Stimulated activated CD4-positive, alpha-beta T cell treated with anti-CD3 and anti-CD28 coated beads, Interleukin-15, amount 100 ng/mL, for 1 hour (primary cell): ENCODE data around the gene MAPKBP1.

Experiments
- DNase-seq, 2 donors: peaks; one replicate each; pipeline ENCODE4 v3.0.0-alpha.2; 2020; ENCODE audit warnings: low read depth in 1 of 2, low spot score in 1 of 2

MAPKBP1 gene

DNA sequence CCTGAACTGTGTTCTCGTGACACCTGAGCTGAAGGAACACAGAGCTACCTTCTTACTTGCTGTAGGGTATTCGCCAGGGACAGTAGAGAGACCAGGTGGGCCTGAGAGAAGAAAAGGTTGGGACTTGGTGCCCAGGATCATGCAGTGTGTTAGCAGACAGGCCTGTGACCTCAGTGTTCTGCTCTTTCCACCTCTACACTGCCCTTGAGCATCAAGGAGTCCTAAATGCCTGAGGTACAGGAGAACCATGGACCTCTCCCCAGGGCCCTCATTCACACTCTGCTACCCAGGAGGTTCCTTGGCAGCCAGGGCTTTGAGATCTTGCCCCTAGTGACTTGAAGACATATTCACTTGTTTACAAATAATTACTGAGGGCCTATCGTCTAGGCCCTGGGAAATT lies 31.4 kb downstream of the MAPKBP1 start:
- no peak for DNase-seq

GRCh38 chr15:41806291-41807181 lies 32.3 kb downstream of the MAPKBP1 start:
- DNase-seq = no peak

- DNase-seq = no peak
Measured at GRCh38 chr15:41809121-41809520, 34.8 kb downstream of the MAPKBP1 start.

DNA sequence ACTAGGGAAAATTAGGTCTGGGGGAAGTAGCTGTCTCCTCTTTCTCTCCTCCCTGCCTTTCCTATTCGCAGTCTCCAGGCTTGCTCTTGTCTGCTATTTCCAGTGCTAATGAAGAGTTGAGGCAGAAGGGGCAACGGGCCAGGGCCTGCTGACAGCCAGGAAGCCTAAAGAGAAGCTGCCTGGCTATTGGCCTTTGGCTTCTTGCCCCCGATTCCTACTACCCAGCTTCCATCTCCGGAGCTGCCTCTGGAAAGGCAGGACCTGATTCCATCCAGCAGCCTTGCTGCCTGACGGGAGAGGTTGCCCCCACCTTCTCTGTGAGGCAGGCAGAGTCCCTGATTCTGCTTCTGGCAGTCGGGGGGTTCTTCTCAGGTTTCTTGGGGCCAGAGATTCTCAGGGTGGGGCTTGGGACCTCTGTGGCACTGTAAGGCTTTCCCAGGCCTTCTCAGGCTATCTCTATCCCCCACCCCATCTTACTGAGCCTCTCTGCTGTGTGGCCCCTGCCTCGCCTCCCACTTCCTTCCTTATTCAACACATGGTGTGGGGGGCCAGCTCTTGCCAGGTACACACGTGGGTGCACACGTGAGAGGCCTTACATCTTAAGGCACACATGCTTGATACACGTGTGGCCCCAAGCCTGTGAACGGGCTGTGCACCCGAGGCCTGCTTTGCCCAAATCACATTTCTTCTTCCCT lies 35.4 kb downstream of the MAPKBP1 start:
- no peak for DNase-seq

DNA sequence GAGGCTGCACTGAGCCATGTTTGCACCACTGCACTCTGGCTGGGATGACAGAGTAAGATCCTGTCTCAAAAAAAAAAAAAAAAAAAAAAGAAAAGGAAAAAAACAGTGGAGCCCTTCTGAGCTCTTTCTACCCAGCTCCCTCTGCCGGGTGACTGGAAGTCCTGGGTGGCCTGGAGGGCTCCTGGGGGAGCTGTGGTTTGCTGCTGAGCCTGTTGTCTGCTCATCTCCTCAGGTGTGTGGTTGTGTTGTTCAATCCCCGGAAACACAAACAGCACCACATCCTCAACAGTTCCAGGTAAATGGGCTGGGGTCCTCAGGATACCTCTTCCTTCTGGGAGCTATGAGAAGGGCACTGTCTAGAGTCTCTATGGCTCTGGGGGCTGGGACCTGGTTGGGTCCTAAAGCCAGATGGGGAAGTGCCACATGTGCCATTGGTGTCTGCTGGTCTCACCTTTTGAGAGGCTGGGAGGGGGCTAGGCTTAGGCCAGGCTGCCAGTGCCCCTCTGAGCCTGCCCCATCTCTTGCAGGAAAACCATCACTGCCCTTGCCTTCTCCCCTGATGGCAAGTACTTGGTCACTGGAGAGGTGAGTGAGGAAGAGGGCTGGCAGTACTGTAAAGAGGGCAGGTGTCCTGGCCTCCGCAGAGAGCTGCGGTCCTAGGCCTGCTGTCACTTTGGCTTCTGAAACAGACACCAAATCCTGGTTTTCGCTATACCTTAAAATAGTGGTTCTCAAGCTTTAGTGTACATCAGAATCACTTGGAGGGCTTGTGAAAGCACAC lies 36.6 kb downstream of the MAPKBP1 start:
- DNase-seq = no peak

- peak; percentile 42 to 65 for DNase-seq
Measured at GRCh38 chr15:41811432-41812195, 37.3 kb downstream of the MAPKBP1 start.

- no peak for DNase-seq
Measured at GRCh38 chr15:41812820-41813375, 38.6 kb downstream of the MAPKBP1 start.

- no peak for DNase-seq
Measured at GRCh38 chr15:41813426-41813825, 39.1 kb downstream of the MAPKBP1 start.

GRCh38 chr15:41814534-41814933 lies 40.2 kb downstream of the MAPKBP1 start:
- no peak for DNase-seq

DNA sequence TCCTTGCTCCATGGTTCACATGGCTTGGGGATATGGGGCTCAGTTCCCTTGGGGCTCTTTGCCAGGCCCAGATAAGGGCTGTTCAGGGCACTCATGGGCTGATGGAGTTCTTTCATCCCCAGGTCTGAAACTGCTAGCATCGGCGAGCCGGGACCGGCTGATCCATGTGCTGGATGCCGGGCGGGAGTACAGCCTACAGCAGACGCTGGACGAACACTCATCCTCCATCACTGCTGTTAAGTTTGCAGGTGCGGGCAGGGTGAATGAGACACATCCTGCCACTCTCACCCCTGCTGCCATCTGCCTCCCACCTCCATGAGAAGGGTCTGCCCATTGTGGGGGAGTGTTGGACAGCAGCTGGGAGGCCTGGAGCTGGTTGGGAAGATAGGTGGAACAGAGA lies 42.5 kb downstream of the MAPKBP1 start:
- no peak for DNase-seq

- DNase-seq = no peak
Measured at GRCh38 chr15:41817327-41817726, 43.0 kb downstream of the MAPKBP1 start.

DNA sequence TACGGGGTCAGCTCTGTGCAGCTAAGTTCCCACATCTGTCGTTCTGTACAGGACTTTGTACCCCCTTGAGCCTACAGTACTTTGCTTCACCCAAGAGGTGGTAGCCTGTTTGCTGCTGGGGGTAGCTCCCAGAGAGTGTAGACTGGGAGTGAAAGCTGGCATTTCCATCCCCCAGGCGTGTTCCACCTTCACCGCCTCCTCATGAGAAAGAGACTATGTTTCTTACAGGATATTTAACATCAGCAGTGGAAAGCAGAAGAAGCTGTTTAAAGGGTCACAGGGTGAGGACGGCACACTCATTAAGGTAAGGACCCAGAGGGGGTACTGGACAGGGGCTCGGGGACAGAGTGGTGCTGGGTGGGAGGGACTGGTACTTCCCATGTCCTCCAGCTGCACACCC lies 43.5 kb downstream of the MAPKBP1 start:
- DNase-seq = no peak

DNA sequence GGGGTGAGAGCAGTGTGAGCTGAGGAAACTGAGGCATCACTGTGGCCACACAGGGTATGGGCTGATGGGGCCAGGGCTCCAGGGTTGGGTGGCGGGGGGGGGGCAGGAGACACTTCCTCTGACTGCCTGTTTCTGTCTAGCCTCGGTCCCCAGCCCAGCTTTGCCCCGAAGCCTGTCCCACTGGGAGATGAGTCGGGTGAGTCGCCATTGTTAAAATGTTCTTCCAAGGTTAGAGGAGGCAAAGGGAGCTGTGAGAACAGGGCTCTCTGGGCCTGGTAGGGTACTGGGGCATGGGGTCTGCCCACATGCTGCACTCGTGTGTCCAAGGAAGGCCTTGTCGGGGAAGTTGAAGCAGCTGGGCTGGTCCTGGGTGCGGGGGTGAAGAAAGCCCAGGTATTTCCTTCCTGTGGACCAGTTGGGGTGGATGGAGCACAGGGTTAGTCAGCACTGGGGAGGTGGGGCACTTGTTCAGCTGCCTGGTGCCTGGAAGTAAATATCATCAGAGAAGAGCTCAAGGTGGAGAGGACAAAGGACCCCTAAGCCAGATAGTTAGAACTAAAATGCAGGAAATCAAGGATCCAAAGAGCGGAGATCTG lies 45.3 kb downstream of the MAPKBP1 start:
- DNase-seq = no peak

GRCh38 chr15:41820791-41821423 lies 46.6 kb downstream of the MAPKBP1 start:
- no peak for DNase-seq

- no peak for DNase-seq
Measured at GRCh38 chr15:41821831-41822230, 47.5 kb downstream of the MAPKBP1 start.

GRCh38 chr15:41822471-41822870 lies 48.2 kb downstream of the MAPKBP1 start:
- DNase-seq = no peak

- no peak for DNase-seq
Measured at GRCh38 chr15:41822957-41823356, 48.7 kb downstream of the MAPKBP1 start.

GRCh38 chr15:41823502-41823901 lies 49.2 kb downstream of the MAPKBP1 start:
- DNase-seq = no peak

DNA sequence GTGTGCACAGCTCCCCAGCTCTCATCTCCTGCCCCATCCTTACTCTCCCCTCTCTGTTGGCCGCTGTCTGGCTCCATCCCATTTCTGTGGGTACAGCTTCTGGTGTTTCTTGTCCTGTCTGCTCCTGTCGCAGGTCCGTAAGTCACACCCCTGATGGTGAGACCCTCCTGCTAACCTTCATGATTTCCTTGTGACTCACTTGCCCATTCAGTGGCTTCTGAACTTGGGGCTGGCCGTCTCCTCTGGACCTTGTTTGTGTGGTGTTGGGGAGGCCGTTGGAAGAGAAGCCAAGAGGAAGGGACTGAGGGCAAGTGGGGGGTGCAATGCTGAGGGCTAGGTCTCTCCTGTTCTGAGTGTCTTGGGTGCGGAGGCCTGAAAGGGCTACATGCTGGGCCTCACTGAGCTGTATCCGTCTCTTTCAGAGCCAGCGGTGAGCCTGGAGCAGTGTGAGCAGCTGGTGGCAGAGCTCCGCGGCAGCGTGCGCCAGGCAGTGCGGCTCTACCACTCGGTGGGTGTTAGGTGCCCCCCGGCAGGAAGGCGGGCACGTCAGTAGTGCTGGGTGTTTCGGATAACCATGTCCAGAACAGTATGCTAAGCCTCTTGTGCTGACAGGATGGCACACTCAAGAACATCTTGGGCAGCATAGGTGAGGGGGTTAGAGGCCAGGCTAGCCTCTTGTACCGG lies 49.9 kb downstream of the MAPKBP1 start:
- DNase-seq = no peak
